Measurements from ENCODE around the gene ABI2.

ABI2 gene

DNA sequence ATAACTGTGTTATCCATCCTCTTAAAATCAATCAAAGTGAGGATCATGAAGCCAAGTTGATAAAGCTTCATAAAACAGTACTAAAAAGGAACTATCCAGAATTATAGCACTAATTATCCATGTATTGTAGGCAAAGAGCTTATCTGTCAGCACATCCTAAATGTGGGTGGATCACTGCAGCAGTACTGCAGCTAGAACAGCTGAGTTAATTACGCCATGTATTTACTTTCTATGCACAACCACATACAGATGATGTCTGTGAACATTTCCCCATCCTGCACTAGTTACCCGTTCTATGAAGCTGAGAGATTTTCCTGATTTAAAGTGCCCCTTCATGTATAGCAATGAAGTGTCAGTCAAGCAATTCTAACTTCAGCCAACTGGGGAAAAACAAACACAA, 110.3 kb downstream of the ABI2 start:
- no peak overlapping the region for H3K4me3 ChIP-seq (ENCODE audit: control insufficient read depth, low read depth, low read length)
- DNase-seq (ENCODE audit: low read depth): no peak
- TF ChIP-seq CTCF (conservative IDR thresholded peaks at IDR 0.05; ENCODE audit: control insufficient read depth, insufficient read depth, low read depth, low read length): no peak

- no peak overlapping the region for H3K4me3 ChIP-seq (ENCODE audit: control insufficient read depth, low read depth, low read length)
- no peak for DNase-seq (ENCODE audit: low read depth)
- TF ChIP-seq CTCF (conservative IDR thresholded peaks at IDR 0.05; ENCODE audit: control insufficient read depth, insufficient read depth, low read depth, low read length): no peak
Measured at GRCh38 chr2:203440671-203441070, 112.5 kb downstream of the ABI2 start.

- H3K4me3 ChIP-seq (ENCODE audit: control insufficient read depth, low read depth, low read length): no peak overlapping the region
- DNase-seq (ENCODE audit: low read depth): no peak
- TF ChIP-seq CTCF (conservative IDR thresholded peaks at IDR 0.05; ENCODE audit: control insufficient read depth, insufficient read depth, low read depth, low read length): no peak
Measured at GRCh38 chr2:203441463-203441862, 113.3 kb downstream of the ABI2 start.

DNA sequence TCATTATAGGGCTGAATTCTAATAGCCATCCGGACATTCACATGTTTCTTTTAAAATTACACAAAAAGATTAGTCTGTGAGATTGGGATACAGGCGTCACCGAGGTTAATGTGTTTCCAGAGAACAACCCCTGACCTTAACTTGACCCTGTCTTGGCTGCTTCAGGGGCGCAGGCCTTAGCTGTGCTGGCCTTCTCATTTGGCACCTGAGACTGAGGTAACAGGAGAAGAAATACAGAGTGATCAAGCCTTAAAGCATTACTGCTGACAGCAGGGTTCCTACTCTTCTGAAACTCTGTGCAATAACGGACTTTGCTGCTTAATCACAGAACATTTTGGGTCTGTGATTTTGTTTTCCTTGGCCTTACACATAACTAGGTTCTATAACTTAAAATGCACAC, 114.3 kb downstream of the ABI2 start:
- no peak overlapping the region for H3K4me3 ChIP-seq (ENCODE audit: control insufficient read depth, low read depth, low read length)
- DNase-seq (ENCODE audit: low read depth): no peak
- TF ChIP-seq CTCF (conservative IDR thresholded peaks at IDR 0.05; ENCODE audit: control insufficient read depth, insufficient read depth, low read depth, low read length): no peak

GRCh38 chr2:203444738-203445137, 116.5 kb downstream of the ABI2 start:
- no peak for DNase-seq (ENCODE audit: low read depth)

GRCh38 chr2:203446071-203446481, 117.9 kb downstream of the ABI2 start:
- H3K4me3 ChIP-seq (ENCODE audit: control insufficient read depth, low read depth, low read length): no peak overlapping the region
- no peak for TF ChIP-seq CTCF (conservative IDR thresholded peaks at IDR 0.05; ENCODE audit: control insufficient read depth, insufficient read depth, low read depth, low read length)
- DNase-seq (ENCODE audit: low read depth): peak; percentile 92

More at GRCh38 chr2:203444738-203445137, 116.5 kb downstream of the ABI2 start:
- H3K4me3 ChIP-seq (ENCODE audit: control insufficient read depth, low read depth, low read length): no peak overlapping the region
- TF ChIP-seq CTCF (conservative IDR thresholded peaks at IDR 0.05; ENCODE audit: control insufficient read depth, insufficient read depth, low read depth, low read length): no peak

DNA sequence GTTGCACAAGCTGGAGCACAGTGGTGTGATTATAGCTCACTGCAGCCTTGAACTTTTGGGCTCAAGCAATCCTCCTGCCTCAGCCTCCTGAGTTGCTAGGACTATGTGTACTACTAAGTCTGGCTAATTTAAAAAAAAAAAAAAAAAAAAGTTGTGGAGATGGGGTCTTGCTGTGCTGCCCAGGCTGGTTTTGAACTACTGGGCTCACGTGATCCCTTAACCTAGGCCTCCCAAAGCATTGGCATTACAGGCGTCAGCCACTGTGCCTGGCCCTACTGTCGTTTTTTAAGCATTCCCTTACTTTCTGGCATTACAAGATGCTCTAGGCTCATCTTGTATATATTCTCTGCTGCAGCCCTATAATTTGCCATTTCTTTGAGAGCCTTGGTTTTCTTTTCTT, 118.6 kb downstream of the ABI2 start:
- no peak for DNase-seq (ENCODE audit: low read depth)
- TF ChIP-seq CTCF (conservative IDR thresholded peaks at IDR 0.05; ENCODE audit: control insufficient read depth, insufficient read depth, low read depth, low read length): no peak
- no peak overlapping the region for H3K4me3 ChIP-seq (ENCODE audit: control insufficient read depth, low read depth, low read length)

All from fibroblast of mammary gland (primary cell).